ENCODE measurements around the gene DDX49. TPM values are rescaled to one million over a fixed set of nuclear protein-coding genes. Genes with fewer than 3 reads are reported as not detected.

DDX49 gene
- total RNA-seq, 1 experiment from 2014 or later, result 51.9 TPM

DNA sequence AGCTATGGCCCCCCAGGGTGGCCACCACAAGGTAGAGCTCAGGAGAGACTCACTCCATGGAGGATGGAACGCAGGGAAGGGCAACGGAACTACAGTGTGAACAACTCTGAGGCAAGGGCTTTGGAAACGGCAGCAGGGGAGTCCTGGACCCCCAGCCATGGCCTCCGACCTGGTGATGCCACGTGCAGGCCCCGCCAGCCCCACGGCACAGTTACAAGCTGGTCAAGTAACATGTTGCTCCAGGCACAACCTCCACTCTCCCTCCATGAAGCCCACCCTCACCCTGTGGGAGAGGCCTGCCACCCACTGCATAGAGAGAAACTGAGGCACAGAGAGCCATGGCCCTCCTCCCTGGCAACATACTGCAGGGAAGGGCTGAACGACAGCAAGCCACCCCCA is 14.5 kb upstream of the DDX49 start:
- ATAC-seq (no peak), DNase-seq (ENCODE audit: low read depth, low spot score) (no peak)
- Histone ChIP-seq H3K9me3 (ENCODE audit: control insufficient read depth in 1 of 2, insufficient read depth in 1 of 2, low read depth in 1 of 2, low read length in 2 of 2) (no peaks in the 10 kb centered on the region), H3K4me3 (replicated peaks in 1 of 2; ENCODE audit: low read depth in 1 of 2, low read length in 2 of 2) (no peak overlapping the region), H3K36me3 (ENCODE audit: control insufficient read depth in 1 of 2, insufficient read depth in 2 of 2, low read length in 2 of 2) (peaks cover 0 to 9% of the 10 kb centered on the region in 2 experiments; a peak in 3 of 4 replicates), H3K4me2 (ENCODE audit: low read length) (no peak overlapping the region), H3K79me2 (ENCODE audit: insufficient read depth, low read length) (no peaks in the 10 kb centered on the region), H4K20me1 (ENCODE audit: insufficient read depth) (no peaks in the 10 kb centered on the region), H3K4me1 (ENCODE audit: control insufficient read depth in 1 of 2, insufficient read depth in 2 of 2, low read length in 2 of 2) (no peaks in the 10 kb centered on the region), H2AFZ (ENCODE audit: low read depth, low read length, poor library complexity, severe bottlenecking) (no peak overlapping the region), H3K27me3 (ENCODE audit: insufficient read depth, low read length) (no peaks in the 10 kb centered on the region), H3K27ac (ENCODE audit: low read depth, low read length) (no peak overlapping the region), H3K9me2 (ENCODE audit: insufficient read depth) (no peaks in the 10 kb centered on the region), H3K9ac (ENCODE audit: low read length) (no peak overlapping the region)
- POLR2A ChIA-PET, result no interaction called here
- intact Hi-C loops (cut with micrococcal nuclease), result no loop called here
- RAD21 ChIA-PET (ENCODE audit: low non-redundant PET in 1 of 2, low total read pairs in 2 of 2, uncharacterized antibody in 2 of 2, unreplicated experiment in 2 of 2), result no interaction called here
- no peak for TF ChIP-seq TCF7L2 (IDR thresholded peaks at IDR 0.05; ENCODE audit: borderline replicate concordance, extremely low read depth, insufficient read depth, insufficient read length)
- TF ChIP-seq EGR1 (IDR thresholded peaks at IDR 0.05; ENCODE audit: low read depth), result no peak
- TF ChIP-seq SRF (IDR thresholded peaks at IDR 0.05; ENCODE audit: low read depth), result no peak
- no peak for TF ChIP-seq ZFX (IDR thresholded peaks at IDR 0.05)
- TF ChIP-seq, protein P1, sequence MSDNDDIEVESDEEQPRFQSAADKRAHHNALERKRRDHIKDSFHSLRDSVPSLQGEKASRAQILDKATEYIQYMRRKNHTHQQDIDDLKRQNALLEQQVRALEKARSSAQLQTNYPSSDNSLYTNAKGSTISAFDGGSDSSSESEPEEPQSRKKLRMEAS (IDR thresholded peaks at IDR 0.05), result no peak
- TF ChIP-seq EZH2 (IDR thresholded peaks at IDR 0.05), result no peak
- no peak for TF ChIP-seq JUND (IDR thresholded peaks at IDR 0.05)
- TF ChIP-seq CEBPB (IDR thresholded peaks at IDR 0.05; ENCODE audit: low read depth), result no peak
- TF ChIP-seq FOSL1 (IDR thresholded peaks at IDR 0.05; ENCODE audit: low read depth), result no peak
- TF ChIP-seq SIN3A (IDR thresholded peaks at IDR 0.05; ENCODE audit: low read depth), result no peak
- TF ChIP-seq POLR2A (IDR thresholded peaks at IDR 0.05; ENCODE audit: borderline replicate concordance, extremely low read depth, insufficient read depth, insufficient read length), result no peak
- CTCF ChIA-PET, result no interaction called here
- BruUV-seq (replicated peaks), result no TSS peak

DNA sequence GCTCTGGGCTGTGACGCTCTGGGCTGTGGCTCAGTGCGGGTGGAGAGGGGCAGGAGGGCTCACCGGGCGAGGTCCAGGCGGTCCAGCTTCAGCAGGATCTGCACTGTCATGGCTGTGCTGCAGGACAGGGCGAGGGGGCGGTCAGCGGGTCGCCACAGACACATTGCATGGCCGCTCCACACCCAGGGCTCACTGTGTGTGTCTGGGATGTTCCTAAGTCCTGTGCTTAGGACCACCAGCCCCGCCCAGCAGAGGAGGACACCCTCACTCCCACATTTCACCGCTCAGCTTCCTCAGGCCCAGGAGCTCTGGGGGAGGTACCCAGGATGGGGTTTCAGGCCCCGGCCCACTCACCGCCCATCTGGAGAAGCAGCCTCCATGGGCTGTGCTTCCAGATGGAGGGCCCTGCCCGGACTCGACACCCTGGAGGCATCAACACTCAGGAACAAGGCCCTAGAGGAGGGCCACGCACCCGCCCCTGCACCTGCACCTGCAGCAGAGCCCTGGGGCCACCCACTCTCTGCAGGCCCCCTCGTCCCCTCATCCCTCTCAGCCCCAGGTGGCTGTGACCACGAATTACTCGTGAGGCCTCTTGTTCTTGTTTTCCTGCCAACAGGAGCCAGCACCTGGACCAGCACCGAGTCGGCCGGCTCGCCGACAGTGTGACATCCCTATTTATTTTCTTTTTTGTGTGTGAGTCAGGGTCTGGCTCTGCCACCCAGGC is 13.8 kb upstream of the DDX49 start:
- Histone ChIP-seq H3K9me3 (ENCODE audit: control insufficient read depth in 1 of 2, insufficient read depth in 1 of 2, low read depth in 1 of 2, low read length in 2 of 2) (no peaks in the 10 kb centered on the region), H2AFZ (ENCODE audit: low read depth, low read length, poor library complexity, severe bottlenecking) (no peak overlapping the region), H3K4me3 (replicated peaks in 1 of 2; ENCODE audit: low read depth in 1 of 2, low read length in 2 of 2) (no peak overlapping the region), H4K20me1 (ENCODE audit: insufficient read depth) (no peaks in the 10 kb centered on the region), H3K36me3 (ENCODE audit: control insufficient read depth in 1 of 2, insufficient read depth in 2 of 2, low read length in 2 of 2) (peaks cover 0 to 8% of the 10 kb centered on the region in 2 experiments; a peak in 3 of 4 replicates), H3K27ac (ENCODE audit: low read depth, low read length) (no peak overlapping the region), H3K4me1 (ENCODE audit: control insufficient read depth in 1 of 2, insufficient read depth in 2 of 2, low read length in 2 of 2) (no peaks in the 10 kb centered on the region), H3K27me3 (ENCODE audit: insufficient read depth, low read length) (no peaks in the 10 kb centered on the region), H3K79me2 (ENCODE audit: insufficient read depth, low read length) (no peaks in the 10 kb centered on the region), H3K4me2 (ENCODE audit: low read length) (no peak overlapping the region), H3K9me2 (ENCODE audit: insufficient read depth) (no peaks in the 10 kb centered on the region), H3K9ac (ENCODE audit: low read length) (no peak overlapping the region)
- RAD21 ChIA-PET (ENCODE audit: low non-redundant PET in 1 of 2, low total read pairs in 2 of 2, uncharacterized antibody in 2 of 2, unreplicated experiment in 2 of 2), result no interaction called here
- no TSS peak for BruUV-seq (replicated peaks)
- no peak for DNase-seq (ENCODE audit: low read depth, low spot score)
- CTCF ChIA-PET, result no interaction called here
- POLR2A ChIA-PET, result interaction anchor here (1.2 kb wide), 1 partner anchor 13 kb away, joined by 5 read pairs; the partner anchor contains the start of genes COPE and DDX49
- intact Hi-C loops (cut with micrococcal nuclease), result no loop called here
- ATAC-seq, result no peak
- TF ChIP-seq RAD21 (IDR thresholded peaks at IDR 0.05; ENCODE audit: low read depth) (no peak), ELF1 (IDR thresholded peaks at IDR 0.05; ENCODE audit: borderline replicate concordance, low read depth) (no peak), EZH2phosphoT487 (IDR thresholded peaks at IDR 0.05; ENCODE audit: borderline replicate concordance) (no peak), JUND (IDR thresholded peaks at IDR 0.05) (no peak), FOSL1 (IDR thresholded peaks at IDR 0.05; ENCODE audit: low read depth) (no peak), ZFX (IDR thresholded peaks at IDR 0.05) (no peak), POLR2A (IDR thresholded peaks at IDR 0.05; ENCODE audit: borderline replicate concordance, extremely low read depth, insufficient read depth, insufficient read length) (no peak), EGR1 (IDR thresholded peaks at IDR 0.05; ENCODE audit: low read depth) (no peak), CEBPB (IDR thresholded peaks at IDR 0.05; ENCODE audit: low read depth) (no peak), SRF (IDR thresholded peaks at IDR 0.05; ENCODE audit: low read depth) (no peak), EZH2 (IDR thresholded peaks at IDR 0.05) (no peak), SIN3A (IDR thresholded peaks at IDR 0.05; ENCODE audit: low read depth) (no peak), POLR2AphosphoS5 (IDR thresholded peaks at IDR 0.05; ENCODE audit: low read depth, low read length) (no peak)
- TF ChIP-seq, protein P1 (IDR thresholded peaks at IDR 0.05), result no peak
- TF ChIP-seq, protein P2, sequence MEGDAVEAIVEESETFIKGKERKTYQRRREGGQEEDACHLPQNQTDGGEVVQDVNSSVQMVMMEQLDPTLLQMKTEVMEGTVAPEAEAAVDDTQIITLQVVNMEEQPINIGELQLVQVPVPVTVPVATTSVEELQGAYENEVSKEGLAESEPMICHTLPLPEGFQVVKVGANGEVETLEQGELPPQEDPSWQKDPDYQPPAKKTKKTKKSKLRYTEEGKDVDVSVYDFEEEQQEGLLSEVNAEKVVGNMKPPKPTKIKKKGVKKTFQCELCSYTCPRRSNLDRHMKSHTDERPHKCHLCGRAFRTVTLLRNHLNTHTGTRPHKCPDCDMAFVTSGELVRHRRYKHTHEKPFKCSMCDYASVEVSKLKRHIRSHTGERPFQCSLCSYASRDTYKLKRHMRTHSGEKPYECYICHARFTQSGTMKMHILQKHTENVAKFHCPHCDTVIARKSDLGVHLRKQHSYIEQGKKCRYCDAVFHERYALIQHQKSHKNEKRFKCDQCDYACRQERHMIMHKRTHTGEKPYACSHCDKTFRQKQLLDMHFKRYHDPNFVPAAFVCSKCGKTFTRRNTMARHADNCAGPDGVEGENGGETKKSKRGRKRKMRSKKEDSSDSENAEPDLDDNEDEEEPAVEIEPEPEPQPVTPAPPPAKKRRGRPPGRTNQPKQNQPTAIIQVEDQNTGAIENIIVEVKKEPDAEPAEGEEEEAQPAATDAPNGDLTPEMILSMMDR (IDR thresholded peaks at IDR 0.05 in 2 of 3, conservative IDR thresholded peaks at IDR 0.05 in 1 of 3; ENCODE audit: borderline replicate concordance in 1 of 3, insufficient read depth in 1 of 3, low read depth in 2 of 3, low read length in 2 of 3), result no peak
- TF ChIP-seq, protein P3, sequence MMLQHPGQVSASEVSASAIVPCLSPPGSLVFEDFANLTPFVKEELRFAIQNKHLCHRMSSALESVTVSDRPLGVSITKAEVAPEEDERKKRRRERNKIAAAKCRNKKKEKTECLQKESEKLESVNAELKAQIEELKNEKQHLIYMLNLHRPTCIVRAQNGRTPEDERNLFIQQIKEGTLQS (IDR thresholded peaks at IDR 0.05), result no peak

Measured in HCT116 (cell line).